Peyer's patch (tissue), 4 donors: ENCODE results near the gene DOK5.

Experiments used
- POLR2A ChIP-seq, 2 donors: fragments of 450-650 bp; IDR thresholded peaks; one replicate each; pipeline ENCODE4 v1.5.1; 2017; ENCODE audit warnings: antibody characterized with exemption in 2 of 2, mild to moderate bottlenecking in 2 of 2, moderate library complexity in 2 of 2
- TF ChIP-seq, protein P1 (sequence below), 6 experiments: fragments of 450-650 bp in 4 of 6; fragments of 200-600 bp in 2 of 6; sonication (generic) in 1 of 6; IDR thresholded peaks; one replicate each; pipeline ENCODE4 v1.5.1; 2017 to 2019; ENCODE audit warnings: antibody characterized with exemption in 6 of 6, mild to moderate bottlenecking in 3 of 6, moderate library complexity in 1 of 6

DNA sequence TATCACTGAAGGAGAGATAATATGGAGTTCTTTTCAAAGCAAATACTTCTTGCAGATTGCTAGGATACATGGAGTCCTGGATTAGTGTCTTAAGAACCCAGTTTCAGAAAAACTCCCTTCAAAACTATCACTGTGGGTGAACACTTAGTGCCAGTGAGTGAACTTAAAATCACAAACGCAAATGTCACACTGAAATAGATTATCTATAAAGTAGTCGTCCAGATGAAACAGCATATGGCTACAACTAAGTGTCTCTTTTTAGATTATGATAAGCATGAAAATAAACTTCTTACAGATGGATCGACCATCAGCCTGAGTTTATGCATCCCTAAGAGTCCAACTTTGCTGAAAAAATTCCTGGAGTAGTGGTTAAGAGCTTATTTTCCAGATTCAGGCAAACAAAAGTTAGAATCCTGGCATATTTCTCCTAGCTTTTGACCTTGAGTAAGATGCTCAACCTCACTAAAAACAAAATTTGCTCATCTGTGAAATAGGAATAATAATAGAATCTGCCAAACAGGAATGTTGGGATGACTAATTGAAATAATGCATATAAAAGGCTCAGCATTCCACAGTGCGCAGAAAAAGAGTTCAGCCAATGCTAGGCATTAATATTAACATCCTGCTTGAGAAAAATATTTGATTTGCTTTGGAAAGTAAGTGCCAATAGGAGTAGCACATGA is 70.4 kb downstream of the DOK5 start:
- TF ChIP-seq, protein P1, sequence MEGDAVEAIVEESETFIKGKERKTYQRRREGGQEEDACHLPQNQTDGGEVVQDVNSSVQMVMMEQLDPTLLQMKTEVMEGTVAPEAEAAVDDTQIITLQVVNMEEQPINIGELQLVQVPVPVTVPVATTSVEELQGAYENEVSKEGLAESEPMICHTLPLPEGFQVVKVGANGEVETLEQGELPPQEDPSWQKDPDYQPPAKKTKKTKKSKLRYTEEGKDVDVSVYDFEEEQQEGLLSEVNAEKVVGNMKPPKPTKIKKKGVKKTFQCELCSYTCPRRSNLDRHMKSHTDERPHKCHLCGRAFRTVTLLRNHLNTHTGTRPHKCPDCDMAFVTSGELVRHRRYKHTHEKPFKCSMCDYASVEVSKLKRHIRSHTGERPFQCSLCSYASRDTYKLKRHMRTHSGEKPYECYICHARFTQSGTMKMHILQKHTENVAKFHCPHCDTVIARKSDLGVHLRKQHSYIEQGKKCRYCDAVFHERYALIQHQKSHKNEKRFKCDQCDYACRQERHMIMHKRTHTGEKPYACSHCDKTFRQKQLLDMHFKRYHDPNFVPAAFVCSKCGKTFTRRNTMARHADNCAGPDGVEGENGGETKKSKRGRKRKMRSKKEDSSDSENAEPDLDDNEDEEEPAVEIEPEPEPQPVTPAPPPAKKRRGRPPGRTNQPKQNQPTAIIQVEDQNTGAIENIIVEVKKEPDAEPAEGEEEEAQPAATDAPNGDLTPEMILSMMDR (IDR thresholded peaks at IDR 0.05), result no peak
- TF ChIP-seq POLR2A (IDR thresholded peaks at IDR 0.05), result no peak
